GM03348 (cell line): ENCODE data around the gene PDLIM7.

Experiments
- DNase-seq: peaks from one replicate; pipeline ENCODE4 v3.0.0; 2012; ENCODE audit warnings: low spot score

Gene PDLIM7

DNA sequence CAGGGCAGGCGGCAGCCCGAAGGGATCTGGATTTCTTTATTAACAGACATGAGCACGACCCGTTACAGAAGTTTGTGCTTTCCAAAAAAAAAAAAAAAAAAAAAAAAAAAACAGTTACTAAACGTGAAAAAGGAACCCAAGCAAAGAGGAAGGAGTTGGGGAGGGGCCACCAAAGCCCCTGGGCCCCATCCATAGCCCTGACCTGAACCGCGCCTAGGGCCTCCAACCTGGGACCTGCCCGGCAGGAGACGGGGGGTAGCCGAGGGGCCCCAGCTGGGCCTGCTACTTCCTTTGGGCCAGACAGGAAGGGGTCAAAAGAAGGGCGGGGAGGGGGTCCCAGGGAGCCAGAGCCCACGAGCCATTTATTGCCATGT lies 40.8 kb downstream of the PDLIM7 start:
- DNase-seq, result no peak

DNA sequence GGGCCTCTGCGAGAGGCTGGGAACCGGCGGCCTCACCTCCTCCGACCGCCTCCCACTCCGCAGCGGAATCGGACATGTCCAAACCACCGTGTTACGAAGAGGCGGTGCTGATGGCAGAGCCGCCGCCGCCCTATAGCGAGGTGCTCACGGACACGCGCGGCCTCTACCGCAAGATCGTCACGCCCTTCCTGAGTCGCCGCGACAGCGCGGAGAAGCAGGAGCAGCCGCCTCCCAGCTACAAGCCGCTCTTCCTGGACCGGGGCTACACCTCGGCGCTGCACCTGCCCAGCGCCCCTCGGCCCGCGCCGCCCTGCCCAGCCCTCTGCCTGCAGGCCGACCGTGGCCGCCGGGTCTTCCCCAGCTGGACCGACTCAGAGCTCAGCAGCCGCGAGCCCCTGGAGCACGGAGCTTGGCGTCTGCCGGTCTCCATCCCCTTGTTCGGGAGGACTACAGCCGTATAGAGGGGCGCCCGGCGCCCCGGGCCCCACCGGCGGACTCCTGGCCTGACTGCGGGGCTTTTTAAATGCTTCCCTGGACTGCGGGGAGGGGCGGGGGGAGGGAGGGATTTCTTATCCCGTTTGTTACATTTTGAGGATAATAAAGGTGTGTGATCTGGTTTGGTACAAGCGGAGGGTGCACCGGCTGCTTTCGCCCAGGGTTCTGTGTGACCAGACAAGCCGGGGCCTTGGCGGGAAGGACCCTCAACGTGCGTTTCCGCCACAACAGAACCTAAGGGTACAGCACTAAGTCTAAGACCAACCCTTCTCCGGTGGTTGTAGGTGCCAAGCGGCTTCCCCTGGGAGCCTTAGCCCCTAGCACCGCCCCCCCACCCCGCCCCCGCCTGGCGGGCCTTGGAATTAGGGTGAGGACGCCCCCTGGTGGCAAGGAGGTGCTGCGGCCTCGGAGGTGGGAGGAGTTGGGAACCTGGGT lies 41.5 kb downstream of the PDLIM7 start:
- peak; percentile 95 for DNase-seq

DNA sequence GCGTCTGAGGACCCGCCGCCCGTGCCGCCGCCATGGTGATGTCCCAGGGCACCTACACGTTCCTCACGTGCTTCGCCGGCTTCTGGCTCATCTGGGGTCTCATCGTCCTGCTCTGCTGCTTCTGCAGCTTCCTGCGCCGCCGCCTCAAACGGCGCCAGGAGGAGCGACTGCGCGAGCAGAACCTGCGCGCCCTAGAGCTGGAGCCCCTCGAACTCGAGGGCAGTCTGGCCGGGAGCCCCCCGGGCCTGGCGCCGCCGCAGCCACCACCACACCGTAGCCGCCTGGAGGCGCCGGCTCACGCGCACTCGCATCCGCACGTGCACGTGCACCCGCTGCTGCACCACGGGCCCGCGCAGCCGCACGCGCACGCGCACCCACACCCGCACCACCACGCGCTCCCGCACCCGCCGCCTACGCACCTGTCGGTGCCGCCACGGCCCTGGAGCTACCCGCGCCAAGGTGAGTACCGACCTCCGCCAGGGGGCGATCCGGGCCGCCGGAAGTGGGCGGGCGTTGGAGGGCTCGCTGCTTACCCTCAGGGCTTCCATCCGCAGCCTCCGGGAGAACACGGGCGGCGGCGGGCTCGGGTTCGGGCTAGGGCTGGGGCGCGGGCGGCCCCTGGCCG lies 42.3 kb downstream of the PDLIM7 start:
- DNase-seq, result peak; percentile 73

DNA sequence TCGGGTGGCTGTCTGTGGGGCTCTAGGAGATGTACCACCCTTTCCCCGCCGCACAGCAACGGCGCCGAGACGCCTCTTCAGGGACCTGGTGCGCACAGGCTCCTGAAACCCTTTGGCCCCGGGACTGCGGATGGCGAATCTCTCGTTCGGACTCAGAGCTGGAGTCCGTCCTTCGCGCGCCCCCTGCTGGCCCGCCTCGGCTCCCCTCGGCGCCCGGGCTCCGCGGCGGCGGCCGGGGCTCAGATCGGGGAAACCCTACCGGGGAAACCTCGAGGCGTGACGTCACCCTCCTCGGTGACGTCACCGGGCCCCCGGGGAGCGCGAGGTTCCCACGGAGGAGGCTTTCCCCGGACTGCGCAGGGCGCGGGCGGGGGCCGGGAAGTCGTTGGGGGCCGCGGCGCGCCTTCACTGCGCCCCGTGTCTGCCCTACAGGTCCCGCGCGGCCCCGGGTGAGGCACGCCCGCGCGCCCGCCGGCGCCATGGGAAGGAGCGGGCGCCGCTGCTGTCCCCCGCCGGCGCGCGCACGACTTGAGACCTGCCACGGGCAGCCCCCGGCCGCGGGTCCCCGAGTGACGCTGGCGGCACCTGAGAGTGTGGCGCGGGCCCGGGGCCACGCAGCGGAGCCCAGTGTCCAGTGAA lies 42.9 kb downstream of the PDLIM7 start:
- peak; percentile 97 for DNase-seq

DNA sequence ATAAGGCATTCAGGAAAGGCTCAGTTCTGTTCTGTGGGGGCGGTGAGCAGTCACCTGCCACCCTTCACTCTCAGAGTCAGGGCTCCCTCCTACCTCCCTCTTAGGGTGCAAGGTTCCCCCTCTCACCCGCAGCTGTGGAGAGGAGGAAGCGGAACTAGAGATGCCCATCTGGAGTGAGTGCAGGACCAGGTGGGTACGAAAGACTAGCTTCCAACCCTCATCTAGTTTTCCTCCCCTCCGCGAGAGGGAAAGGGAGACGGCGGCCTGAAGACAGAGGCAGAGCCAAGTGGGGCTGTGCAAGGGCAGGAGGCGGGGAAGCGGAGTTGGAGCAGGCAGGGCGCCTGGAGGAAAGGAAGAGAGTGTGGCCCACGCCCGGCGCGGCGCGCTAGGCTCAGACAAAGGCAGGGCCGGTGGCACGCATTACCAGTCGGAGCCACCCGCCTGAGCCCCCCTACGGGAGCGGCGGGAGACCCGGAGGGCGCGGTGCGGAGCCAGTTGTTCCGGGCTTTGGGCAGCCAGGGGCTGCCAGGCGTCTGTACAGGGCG lies 43.5 kb downstream of the PDLIM7 start:
- no peak for DNase-seq

DNA sequence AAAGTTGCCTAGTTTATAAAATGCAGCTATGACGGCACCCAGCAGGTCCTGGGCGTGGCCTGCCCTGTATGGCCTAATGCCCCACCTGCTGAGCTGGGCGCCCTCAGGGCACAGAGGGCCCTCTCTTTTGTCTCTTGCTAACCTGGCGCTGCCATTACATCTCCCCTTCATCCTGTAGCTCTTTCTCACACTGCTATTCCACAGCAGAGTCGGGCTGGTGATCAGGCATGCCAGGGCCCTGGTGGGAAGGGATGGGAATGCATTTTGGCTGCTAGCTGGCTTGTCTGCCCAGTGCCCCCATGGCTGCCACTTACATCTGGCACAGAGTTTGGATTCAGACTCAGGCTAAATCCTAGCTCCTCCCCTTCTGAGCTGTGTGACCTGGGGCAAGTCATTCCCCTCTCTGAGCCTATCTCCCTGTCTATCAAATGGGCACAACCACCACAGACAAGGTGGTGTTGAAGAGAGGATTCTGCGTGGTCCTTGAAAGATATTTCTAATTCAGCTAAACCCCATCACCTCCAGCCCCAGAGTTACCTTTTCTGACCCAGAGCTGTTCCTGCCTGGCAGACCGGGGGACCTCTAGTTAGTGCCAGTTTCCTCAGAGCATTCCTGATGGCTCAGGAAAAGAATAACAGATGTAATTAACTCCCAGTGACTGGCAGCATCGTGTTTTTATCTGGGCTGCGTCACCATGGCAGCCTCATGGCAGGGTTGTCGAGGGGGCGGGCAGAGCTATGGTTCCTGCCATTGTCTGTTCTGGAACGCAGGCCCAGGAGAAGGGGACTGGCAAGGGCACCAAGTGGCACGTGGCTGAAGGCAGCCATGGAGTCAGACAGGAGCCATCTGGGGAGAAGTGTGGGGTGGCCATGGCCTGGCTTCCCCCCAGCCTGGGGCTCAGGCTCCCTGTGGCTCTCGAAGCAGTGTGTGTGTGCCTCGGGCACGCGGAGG lies 44.4 kb downstream of the PDLIM7 start:
- DNase-seq, result no peak

DNA sequence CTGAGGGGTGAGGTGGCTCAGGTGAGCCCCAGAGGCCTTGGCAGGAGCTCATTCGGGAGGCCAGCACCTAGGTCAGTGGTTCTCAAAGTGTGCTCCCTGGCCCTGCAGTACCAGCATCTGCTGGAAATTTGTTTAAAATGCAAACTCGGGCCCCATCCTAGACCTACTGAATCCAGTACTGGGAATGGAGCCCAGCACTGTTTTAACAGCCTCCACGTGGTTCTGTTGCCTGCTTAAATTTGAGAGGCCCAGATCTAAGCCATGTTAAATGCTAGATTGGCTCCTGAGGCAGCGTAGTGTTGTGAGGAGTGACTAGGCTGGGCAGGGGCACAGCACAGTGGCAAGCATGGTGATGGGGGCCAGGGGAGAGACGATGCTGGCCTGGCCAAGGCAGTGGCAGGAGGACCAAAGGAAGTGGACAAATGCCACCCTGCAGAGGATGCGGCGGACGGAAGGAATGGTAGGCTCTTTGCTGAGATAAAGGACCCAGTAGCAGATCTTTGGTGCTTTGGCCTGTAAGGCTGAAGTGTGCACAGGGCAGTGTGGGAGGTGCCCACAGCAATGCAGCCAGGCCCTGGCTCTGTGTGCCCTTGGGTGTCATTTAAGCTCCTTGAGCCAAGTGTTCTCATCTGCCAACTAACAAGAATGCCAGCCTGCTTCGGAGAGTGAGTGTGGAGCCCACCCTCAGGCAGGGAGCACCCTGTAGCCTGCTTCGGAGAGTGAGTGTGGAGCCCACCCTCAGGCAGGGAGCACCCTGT lies 46.6 kb downstream of the PDLIM7 start:
- no peak for DNase-seq

DNA sequence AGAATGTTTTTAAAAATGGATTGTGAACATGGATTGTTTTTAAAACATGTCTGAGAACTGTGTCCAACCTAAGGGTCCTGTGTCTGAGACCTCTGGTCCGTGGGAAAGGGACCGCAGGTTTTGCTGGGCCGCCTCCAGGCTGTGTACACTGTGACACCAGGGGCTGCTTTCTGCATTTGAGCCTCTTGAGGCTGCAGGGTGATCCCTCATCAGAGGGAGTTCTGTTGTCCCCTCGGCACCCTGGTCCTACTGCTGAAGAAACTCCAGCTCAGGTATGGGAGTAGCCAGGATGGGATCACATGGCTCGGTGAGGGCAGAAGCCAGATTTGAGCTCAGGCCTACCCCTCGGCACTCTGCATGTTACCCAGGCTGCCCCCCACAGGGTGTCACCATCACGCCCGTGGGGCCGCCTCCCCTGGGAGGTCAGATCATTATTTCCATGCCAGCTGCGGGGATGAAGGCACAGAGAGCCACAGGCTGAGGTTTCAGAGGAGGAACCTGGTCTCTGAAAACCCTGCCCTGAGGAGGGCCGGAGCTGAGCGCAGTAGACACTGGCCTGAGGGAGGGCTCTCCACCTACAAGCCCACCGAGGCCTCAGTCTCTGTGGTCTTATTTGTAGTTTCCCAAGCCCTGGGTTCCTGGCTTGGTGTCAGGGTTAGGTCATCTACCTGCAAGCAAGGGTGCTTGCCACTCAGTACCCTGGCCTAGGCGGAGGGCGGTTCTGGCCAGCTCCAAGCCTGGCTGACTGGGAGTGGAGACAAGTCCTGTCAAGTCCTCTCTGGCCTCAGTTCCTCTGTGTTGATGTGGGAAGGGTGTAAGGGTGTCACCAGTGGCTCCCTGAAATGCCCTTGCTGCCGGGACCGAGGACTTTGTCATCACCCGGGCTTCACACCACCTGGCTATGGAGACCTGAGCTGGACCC lies 48.0 kb downstream of the PDLIM7 start:
- no peak for DNase-seq

DNA sequence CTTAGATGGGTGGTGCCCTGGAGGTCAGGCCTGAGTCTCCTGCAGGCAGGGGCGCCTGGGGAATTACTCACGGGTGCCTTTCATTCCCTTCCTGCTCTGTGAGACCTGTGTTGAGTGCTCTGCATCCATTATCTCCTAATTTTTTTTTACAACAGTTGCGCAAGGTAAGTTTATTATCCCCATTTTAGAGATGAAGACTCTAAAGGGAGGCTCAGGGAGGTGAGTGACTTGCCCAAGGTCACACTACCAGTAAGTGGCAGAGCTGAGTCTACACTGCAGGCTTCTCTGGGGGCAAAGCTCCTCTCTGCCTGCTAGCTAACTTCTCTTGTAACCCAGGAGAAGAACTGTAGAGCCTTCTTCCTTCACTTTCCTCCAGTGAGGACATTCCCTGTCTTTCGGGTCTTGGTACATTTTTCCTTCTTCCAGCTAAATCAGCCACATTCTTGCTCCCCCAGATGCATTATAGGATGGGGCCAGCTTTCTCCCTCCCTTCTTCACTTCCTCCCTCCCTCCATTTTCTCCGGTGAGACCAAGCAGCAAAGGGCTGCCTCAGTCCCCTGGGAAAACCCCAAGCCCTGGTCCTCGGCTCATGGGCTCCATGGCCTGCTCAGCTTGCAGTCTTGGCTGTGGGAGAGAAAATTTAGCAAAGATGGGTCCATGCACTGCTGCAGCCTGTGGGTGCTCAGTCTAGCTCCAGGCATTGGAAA lies 49.0 kb downstream of the PDLIM7 start:
- DNase-seq, result no peak

DNA sequence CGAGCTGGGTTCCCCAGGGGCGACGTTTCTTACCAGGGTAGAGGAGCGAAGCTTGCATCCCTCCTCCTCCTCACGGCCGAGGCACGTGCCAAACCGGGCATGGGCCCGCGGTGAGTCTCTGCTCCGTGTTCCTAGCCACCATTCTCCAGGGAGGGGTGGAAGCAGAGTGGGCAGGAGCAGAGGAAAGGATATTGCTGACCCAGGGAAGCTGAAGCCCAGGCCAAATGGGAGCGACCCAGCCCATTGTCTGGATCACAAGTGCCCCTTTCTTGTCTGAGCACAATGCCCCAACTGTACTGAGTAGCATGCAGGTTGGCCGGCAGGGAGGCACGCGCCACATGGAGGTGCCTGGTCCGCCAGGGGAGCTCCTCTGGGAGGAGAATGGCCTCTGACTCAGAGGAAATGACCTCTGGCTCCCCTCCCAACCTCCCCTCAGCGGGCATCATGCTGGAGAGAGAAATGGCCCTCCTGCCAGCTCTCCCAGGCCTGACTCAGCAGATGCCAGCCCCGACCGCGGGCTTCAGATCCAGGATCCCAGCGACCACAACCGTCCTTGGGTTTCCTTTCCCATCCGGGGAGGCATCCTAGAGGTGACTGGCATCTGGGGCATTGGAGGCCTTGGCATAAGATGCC lies 49.7 kb downstream of the PDLIM7 start:
- peak; percentile 59 for DNase-seq

DNA sequence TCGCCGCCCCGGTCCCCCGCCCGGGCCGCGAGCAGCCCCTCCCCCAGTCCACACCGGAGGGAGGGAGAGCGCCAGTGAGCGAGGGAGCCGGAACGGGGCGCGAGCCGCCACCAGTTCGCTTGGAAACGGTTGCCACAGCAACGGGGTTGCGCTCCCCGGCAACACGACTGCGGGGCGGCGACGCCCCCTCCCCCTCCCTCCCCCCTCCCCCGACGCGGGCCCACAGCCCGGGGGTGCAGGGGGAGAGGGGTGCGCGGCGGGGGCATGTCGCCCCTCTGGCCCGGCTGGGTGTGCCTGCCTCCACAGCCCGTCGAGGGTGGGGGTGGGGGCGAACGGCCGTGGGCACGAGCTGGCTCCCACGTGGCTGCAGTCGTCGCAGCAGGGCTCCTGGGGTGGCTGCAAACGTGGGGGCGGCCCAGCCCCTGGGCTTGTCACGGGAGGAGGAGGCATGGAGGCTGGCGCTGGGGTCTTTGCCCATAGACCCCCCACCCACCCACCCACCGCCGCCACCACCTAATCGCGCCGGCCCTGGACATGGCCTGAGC lies 50.3 kb downstream of the PDLIM7 start:
- peak; percentile 59 for DNase-seq

DNA sequence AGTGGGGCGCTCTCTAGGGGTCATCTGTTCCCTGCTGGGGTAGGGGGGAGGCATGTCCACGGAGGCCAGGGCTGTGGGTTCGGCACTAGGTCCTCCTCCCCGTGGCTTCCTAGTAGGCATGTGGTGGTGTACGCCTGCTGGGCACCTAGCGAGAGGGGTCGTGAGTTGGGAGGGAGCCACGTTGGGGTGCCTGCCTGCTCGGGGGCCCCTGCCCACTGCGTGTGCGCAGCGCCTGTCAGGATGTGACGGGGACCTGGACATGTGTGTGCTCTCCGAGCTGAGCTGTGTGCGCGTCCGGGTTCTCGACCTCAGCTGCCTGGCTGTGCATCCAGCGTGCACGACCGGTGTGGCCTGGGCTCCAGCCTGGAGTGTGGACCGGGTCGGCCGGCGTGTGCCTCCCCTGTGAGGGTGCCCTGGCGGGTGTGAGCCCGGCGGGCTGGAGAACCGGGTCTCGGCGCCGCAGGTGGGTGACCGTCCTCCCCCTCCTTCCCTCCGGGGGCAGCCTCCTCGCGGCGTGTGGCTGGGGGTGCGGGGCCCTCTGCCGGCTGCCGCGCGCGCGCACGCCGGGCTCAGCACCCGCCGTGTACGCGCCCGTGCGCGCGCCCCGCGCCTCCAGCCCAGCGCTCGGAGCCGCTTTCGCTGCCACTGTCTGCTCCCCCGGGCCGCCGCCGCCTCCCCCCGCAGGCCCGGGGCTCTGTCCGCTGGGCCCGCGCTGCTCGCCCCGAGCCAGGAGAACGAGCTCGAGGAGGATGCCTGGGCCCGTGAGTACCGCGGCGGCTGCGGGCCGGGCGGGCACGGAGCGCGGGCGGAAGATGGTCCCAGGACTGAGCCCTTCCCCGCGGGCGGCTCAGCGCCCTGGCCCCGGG lies 51.0 kb downstream of the PDLIM7 start, which contains the start of gene PRR7:
Gene PRR7, plus strand, starts transcription at position 615 of the 866 bp plus-strand sequence. CDS start 8,254 bp downstream, outside the sequence.
- DNase-seq, result peak; percentile 95

DNA sequence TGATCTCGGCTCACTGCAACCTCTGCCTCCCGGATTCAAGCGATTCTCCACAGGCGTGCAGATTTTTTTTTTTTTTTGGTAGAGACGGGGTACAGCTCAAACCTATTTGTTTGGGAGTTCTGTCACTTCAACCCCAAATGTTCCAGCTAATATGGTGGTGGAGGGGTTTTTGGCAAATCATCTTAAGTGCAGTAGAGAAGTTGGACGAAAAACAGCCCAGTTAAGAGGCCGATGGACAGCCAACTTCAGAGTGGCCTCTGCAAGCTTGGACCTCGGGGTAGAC lies 51.5 kb downstream of the PDLIM7 start:
- no peak for DNase-seq

DNA sequence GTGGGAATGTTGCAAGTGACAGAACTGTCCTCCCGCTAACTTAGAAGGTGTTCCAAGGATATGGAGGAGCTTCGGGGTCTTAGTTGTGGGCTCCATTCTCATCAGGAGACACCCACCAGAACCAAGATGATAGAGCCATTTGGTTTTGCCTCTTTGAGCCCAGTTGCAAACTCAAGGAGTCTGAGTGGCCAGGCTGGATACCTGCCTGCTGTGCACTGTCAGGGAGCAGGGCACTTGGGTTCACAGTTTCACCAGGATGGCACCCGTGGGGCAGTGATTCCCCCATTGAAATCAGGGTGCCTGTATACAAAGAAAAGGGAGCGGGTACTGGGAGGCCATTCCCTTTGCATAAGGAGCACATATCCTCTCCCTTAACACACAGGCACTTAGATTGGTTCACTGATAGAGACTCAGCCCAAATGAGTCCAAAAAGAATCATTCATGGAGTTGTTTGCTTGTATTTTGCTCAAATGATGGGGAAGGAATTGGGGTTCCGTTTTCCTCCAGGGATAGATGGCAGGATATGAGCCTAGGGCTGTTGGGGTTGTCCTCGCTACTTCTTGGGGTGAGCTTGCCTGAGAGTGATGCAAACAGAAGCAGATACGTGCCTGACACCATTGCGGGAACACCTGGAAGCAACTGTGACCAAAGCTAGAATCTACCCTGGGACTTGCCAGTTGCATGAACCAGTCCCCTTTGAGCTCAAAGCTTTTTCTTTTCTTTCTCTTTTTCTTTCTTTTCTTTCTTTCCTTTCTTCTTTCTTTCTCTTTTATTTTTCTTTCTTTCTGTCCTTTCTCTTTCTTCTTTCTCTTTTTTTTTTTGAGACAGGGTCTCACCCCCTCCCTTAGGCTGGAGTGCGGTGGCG lies 52.1 kb downstream of the PDLIM7 start:
- no peak for DNase-seq

DNA sequence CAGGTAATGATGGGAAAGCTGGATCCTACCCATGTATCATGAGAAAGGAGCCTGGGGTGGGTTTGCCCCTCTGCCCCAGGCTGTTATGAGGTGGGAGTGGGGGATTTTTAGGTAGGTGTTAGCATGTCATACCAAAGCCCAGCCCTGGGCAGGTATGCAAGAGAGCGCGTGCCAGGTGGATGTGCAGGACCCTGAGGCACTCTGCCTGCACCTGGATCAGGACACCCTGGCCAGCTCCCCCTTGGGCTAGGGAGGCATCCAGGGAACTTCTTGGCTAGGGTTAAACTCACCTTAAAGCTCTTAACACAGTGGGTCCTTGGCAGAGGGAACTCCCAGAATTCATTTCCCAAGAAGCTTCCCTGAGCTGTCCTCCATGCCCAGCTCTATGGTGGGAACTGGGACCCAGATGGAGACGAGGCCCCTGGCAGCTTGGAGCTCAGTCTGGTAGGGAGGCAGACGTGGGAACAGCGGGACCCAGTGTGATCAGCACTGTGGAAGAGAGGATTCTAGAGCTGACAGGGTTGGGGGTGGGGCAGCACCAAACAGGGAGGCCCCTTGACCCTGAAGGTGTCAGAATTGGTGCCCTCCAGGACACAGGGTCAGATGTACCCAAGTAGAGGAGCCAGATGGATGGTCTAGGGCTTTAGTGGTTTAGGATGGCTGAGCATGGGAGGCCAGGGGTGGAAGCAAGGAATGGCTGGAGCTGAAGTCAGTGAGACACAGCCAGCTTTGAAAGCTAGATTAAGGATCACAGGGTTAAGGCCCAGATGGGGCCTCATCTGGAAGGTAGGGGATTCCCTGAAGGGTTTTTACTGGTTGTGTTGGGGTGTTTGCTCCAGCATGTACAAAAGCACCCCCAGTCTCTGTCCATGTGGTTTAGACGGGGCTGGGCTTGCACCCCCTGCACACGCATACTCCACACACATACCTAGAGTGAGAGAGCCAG lies 53.0 kb downstream of the PDLIM7 start:
- DNase-seq, result no peak
